NCI-H524 treated with DMSO at 0.1 percent for 48 hours (cell line): ENCODE results near the gene LPIN2.
"Not testable (repeated sequence)": the region's sequence is repeated elsewhere in the genome, so short reads cannot be mapped to it uniquely, and the experiment has no call there.

Experiments used
- DNase-seq: peaks from one replicate; lab custom pipeline; 2025; lab: John Stamatoyannopoulos, UW

The LPIN2 gene

GRCh38 chr18:3007491-3007890 lies 5.5 kb downstream of the LPIN2 start:
- DNase-seq, result no peak

DNA sequence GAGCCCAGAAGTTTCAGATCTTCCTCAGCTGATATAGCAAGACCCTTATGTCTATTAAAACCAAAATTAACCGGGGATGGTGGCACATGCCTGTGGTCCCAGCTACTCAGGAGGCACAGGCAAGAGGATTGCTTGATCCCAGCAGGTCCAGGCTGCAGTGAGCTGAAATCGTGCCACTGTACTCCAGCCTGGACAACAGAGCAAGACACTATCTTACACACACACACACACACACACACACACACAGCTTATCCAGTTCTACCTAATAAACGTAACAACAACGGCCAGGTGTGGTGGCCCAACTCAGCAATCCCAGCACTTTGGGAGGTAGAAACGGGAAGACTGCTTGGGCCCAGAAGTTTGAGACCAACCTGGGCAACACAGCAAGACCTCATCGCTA lies 7.5 kb downstream of the LPIN2 start:
- DNase-seq, result no peak

DNA sequence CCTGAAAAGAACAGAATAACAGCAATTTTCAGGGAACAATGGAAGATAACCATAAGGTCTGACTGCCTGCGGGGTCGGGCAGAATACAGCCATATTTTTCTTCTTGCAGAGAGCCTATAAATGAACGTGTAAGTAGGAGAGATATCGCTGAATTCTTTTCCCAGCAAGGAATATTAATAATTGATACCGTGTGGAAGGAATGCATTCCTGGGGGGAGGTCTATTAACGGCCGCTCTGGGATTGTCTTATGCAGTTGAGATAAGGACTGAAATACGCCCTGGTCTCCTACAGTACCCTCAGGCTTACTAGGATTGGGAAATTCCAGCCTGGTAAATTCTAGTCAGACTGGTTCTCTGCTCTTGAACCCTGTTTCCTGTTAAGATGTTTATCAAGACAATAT lies 9.2 kb downstream of the LPIN2 start:
- not testable (repeated sequence) for DNase-seq

DNA sequence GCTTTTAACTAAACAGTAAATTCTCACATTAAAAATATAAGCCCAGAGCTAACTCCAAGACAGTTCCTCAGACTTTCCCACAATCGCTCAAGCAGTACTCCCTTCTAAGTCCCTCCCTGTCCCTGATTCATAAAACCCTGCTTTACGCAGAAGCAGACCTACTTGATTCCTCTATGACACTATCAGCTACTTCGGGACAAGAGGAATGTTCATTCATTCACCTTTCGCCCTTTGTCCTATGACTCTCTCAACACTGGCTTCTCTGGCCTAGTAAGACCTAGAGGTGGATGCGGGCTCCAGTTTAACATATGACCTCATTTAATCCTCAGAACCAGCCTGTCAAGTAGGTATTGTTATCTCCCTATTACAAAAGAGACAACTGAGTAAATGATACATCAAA lies 10.2 kb downstream of the LPIN2 start:
- DNase-seq, result no peak

DNA sequence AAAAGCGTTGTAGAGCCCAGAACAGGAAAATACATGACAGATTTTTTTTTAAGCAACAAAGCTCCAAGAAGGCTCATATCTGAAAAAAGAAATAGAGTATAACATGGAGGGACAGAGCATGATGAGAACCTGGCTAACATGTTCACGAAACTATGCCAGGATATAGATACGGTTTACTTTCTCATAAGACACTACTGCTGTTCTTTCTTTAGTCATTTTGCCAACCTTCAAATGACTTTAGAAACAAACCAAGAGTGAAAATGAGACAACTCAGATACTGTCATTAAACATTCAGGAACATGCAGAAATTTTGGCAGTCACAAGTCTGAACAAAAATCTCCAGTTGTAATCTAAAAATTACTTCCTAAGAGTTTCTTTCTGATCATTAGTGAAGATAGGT lies 14.3 kb downstream of the LPIN2 start:
- DNase-seq, result no peak

DNA sequence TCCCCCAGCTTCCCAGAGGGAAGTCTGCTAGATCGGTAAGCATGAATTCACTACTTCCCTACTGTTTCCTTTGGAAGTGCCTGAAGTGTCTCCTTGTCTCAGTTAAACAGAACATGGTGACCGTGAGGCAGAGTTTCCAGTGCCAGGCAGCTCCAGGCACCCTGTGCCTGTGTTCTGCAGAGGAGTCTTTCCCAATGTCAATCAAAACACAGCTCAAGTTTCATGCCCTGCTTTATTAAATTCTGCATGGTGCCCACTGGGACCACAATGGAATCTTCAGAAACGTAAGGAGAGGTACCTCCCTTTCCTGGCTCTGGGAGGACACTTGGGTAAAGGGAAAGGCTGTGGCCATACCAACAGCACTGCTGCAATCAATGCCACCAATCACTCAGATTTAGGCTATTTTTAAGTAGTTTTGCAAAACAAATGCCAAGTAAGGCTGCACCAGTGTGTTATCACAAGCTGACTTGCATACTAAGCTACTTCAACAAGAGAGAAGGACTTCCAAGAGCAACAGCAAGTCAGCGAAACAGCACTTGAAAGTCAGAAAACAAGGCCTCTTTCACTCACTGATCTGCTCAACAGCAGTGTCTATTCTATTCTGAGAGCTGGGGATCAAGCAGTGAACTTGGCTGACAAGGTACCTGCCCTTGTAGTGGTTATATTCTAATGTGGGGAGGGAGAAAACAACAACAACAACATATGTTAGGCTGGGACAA lies 14.9 kb downstream of the LPIN2 start:
- DNase-seq, result no peak

GRCh38 chr18:2997429-2997828 lies 15.5 kb downstream of the LPIN2 start:
- DNase-seq, result no peak

- DNase-seq, result peak; percentile 1
Observed at GRCh38 chr18:2994603-2995432, 18.1 kb downstream of the LPIN2 start.

DNA sequence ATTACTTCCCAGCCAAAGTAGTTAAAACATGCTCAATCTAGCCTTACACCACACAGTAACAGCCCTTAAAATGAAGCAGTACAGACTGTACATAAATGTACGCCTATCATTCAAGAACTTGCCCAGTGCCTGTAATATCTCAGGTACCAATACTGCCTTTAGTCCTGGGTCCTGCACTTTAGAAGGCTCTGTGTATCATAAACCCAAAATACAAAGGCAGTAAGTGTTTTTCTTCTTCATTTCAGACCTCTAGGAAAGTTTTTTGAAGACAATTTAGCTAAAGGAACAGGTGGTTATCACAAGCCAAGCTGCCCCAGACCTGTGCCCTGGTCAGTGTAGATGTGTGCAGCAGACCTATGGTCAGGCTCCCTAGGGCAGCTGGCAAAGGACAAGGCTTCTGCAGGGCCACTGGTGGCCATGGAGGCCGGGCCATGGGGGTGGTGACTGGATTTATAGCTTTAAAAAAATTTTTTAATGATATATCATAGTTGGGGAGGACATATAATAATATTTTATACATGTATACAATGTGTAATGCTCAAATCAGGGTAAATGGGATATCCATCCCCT lies 18.8 kb downstream of the LPIN2 start:
- no peak for DNase-seq

- DNase-seq, result no peak
Observed at GRCh38 chr18:2992995-2993877, 19.7 kb downstream of the LPIN2 start.

DNA sequence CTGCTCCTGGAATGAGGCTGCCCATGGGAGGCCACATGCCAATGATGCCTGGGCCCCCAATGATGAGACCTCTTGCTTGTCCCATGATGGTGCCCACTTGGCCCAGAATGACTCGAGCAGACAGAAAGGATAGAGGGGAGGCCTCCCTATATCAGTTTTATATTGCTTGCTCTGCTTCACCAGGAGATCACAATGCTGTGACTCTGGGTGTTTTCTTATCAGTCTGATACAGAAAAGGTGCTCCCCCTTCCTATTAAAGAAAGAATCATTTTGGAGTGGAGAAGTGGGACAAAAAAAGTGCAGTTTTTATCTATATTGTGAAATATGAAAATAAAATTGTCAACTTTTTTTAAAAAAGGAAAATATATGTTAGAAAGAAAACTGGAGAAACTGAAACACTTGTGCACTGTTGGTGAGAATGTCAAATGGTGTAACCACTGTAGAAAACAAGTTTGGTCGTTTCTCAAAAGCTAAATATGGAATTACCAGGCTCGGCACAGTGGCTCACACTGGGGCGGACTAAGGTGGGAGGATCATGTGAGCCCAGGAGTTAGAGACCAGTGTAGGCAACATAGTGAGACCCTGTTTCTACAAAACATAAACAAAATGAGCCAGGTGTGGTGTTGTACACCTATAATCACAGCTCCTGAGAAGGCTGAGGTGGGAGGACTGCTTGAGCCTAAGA lies 21.8 kb downstream of the LPIN2 start:
- no peak for DNase-seq

GRCh38 chr18:2987876-2988790 lies 24.8 kb downstream of the LPIN2 start:
- no peak for DNase-seq

GRCh38 chr18:2986150-2986865 lies 26.6 kb downstream of the LPIN2 start:
- no peak for DNase-seq

GRCh38 chr18:2985628-2986027 lies 27.3 kb downstream of the LPIN2 start:
- DNase-seq, result peak; percentile 6

GRCh38 chr18:2984703-2985261 lies 28.2 kb downstream of the LPIN2 start:
- DNase-seq, result no peak

GRCh38 chr18:2984091-2984490 lies 28.9 kb downstream of the LPIN2 start:
- DNase-seq, result no peak

DNA sequence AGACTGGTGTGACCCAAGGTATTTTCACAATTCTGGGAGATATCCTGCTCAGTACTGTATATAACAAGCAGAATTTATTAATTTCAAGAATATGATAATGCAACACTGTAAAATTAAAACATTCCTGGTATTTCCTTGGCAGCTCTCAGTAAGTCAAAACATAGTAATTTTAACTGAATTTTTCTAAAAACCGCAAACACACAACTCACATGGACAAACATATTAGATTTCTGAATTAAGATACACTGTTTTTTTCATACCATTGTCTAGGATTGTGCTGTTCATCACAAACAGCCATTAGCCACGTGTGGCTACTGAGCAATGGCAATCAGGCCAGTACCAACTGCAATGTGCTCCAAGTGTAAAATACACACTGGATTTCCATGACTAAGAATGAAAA lies 29.6 kb downstream of the LPIN2 start:
- no peak for DNase-seq

DNA sequence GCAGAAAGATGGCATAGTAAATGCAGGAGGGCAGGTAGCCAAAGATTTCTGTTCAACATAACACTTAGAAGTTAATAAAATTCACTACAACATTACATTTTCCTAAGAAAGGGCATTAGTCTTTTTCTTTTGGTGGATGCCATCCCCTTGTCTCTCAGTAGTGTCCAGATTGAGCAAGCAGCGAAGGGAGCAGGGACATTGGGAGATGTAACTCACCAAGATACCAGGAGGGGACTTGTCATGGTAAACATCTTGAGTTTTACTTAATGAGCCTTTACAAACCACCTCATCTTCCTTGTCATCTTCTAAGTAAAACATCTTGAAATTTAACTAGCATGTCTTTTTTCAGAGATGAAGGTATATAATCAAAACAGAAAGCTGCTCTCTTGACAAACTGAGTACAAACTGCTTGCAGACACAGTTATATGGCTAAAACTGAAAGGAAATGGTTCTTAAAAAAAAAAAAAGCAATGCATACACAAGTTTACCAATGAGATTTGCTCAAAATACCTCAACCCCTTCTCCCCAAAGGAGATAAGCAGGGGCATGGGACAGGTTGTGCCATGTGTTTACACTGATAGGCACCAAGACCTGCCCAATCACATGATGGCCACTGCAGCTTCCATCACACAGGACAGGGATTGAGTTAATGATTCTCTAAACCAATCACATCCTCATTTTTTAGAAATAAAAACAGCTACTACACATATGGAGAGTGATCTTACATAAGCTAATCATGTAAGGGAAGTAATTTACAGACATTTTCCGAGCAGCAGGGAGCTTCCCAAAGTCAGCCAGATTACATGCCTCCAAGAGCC lies 30.3 kb downstream of the LPIN2 start:
- no peak for DNase-seq

GRCh38 chr18:2982022-2982421 lies 30.9 kb downstream of the LPIN2 start:
- no peak for DNase-seq
